ENCODE results near the gene TUBB4B.
A peak's percentile ranks its signal among the peaks of the same experiment; 100 is the strongest.

TUBB4B gene

DNA sequence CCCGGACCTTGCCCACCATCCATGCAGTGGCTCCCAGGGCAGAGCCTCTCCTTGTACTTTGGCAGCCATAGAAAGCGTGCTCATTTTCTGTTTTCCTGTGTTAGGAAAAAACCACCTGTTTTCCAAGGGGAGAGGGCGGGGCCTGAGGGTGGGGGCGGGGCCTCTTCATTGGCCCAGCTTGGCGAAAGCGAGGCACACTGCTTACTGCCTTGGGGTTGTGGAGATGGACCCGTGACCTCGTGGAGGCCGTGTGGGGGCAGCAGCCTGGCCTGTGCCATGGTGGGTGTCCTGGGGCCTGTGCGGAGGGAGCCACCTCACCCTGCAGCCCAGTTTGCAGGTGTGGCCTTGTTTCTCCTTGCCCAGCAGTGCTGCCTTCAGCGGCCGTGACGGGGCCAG is 32.0 kb downstream of the TUBB4B start:
- DNase-seq: peak; percentile 25

DNA sequence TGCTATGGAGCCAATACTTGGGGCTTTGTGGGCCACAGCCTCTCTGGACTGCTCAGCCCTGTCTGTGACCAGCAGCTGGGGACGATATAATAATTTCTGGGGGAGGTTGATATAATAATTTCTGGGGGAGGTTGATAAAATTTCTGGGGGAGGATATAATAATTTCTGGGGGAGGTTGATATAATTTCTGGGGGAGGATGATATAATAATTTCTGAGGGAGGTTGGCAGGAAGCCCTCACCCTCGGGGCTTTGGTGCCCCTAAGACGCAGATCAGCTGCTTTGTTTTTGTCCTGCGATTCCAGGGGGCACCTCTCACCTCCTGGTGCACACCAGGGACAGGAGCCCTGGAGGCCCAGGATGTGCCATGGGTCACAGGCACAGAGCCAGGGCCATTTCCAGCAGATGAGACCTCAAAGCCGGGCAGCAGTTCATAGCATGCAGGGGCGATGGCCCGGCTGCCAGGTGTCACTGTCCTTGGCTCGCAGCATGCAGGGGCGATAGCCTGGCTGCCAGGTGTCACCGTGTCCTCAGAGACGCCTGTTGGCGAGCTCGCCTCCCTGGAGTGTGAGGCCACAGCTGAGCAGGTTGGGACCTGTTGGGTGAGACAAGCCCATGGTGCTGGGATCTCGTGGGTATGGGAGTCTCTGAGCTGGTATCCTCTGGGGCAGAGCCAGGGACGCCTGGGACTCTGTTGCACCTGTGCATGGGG is 32.7 kb downstream of the TUBB4B start:
- DNase-seq: peak; percentile 74

DNA sequence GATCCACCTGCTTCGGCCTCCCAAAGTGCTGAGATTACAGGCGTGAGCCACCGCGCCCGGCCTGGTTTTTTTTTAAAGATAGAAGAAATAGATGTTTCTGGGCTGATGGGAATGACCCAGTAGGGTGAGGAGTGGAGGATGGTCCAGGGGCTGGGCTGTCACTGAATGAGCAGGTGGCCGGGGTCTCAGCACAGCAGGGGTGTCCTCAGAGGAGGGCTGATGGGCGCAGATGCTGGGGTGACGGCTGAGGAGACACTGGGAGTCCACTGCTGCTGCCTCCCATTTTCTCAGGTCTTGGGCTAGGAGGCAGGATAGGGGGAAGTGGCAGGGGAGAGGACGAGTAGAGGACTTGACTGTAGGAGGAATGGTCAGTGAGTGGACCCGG is 34.1 kb downstream of the TUBB4B start:
- no peak for DNase-seq

DNA sequence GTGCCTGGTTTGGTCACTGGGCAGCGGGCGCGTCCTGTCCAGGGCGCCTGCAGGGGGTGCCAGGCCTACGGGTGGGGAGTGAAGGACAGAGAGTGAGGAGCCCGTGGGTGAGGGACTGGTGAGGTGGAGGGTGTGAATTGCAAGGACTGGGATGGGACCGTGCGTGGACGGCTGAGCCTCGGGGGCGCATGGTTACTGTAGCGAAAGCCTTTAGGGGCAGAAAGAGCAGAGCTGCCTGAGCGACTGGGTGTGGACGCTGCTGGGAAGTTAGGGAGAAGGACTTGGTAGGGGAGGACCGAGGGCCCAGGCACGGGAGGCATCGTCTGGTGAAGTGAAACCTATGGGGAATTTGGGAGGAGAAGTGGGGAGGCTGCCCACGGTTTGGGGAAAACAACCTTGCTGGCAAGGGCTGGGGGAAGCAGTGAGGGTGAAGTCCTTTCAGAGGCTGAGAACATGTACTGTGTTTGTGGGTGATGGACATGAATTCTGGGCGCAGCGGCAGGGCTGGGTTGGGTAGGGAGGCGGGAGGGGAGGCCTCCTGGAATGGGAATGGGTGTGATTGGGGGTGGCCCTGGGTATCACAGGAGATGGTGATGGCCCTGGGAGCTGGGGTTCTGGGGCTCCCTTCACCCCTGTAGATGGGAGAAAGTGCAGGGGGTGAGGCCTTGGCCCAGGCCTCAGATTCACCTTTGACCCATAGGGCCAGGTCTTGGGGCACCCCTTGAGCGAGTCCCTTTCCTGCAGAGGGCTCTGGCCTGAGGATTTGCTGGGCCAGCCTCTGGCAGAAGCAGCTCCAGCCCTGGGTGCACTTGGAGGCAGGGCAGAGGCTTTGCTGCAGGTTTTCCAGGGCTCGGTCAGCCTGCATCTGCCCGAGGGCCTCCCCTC is 34.7 kb downstream of the TUBB4B start:
- no peak for DNase-seq

DNA sequence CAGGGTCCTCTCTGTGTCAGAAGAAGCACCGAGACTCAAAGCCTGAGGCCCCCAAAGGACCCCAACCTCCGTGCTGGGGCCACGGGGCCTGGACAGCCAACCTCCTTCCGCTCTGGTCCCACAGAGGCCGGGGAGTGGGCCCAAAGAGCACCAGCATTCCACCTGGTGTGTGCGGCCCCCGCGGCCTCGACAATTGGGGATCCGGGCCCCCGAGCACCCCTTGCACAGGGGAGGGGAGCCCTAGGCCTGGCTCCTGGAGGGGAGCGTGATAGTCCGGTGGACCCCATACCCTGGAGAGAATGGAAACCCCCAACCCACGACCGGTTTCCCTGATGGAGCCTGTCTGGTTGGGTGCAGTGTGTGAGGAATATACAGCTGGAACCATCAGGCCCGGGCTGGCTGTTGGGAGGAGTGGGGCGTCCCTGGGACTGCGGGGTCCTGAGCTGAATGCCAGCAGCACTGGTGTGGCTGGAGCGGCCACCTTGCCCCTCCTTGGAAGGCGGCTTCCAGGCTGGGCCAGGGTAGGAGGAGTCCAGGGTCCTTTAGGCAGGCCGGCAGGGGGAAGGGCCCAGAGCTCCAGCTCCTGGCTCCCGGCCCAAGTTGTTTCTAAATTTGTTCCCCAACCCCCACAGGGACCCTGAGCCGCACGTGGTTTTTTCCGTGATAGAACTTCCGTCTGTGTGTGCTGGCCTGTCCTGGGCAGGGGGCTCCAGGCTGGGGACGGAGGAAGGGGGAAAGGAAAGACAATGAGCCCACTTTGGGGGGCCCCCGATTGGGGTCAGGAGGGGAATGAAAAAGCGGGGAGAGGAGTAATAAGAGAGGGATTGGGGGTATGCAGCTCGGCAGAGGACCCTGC is 35.6 kb downstream of the TUBB4B start:
- DNase-seq: no peak

DNA sequence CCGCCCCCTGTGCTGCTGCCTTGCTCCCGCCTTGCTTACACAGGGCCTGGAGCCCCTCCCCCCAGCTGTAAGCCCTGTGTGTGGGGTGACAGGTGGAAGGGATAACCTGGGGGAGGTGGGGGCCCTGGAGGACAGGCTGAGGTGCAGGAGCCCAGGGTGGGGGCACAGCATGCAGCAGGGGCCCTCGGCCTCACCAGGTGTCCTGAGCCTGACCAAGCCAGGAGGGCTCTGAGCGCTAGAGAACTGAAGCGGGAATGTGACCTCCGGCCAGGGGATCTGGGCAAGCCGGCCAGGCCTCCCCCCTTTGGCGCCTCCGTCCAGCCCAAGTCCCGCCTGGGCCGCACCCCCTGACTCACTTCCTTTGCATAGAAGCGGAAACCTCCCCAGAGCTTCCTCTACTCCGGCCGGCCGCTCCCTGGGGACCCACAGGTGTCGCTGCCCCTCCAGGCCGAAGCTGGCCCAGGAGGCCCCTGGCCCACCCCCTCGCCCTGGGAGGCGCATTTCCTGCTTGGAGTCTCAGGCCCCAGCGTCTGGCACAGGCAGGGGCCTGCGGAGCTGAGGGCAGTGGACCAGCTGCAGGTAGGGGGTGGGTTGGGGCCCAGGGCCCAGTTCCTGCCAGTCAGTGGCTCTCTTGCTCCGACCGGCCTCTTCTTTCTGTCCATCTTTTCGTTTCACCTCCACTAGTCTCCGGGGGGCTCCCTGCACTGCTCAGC is 36.4 kb downstream of the TUBB4B start, which contains the start of gene TOR4A:
Gene TOR4A, plus strand, starts transcription at position 398 of the 713 bp plus-strand sequence. CDS start 964 bp downstream, outside the sequence.
- no peak for DNase-seq

DNA sequence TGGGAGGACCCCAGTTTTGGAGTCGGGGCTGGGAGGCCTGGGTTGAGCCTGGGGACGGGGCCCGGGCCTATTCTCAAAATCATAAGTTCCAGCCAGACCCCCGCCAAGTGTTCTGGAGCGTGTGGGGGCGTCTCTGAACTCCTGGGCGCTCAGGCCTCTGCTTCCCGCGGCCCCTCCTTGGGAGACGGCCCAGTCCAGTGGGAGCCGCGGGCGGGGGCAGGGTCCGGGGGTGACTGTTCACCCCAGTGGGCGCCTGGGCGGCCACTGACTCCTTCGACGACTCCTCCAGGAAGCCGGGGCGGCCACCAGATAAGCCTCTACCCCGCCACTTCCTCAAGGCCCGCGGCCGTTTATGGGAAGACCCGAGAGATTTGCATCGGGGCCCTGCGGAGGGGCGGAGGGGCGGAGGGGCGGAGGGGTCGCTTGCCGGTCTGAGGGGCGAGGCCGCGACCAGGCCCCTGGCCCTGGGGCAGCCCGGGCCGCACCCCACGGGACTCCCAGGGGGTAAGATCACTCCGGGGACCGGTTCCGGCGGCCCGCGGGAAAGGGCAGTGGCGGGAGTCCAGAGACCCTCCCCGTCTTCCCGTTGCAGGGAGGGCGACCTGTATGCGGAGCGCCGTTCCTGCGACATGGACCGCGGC is 37.1 kb downstream of the TUBB4B start:
- DNase-seq: no peak

DNA sequence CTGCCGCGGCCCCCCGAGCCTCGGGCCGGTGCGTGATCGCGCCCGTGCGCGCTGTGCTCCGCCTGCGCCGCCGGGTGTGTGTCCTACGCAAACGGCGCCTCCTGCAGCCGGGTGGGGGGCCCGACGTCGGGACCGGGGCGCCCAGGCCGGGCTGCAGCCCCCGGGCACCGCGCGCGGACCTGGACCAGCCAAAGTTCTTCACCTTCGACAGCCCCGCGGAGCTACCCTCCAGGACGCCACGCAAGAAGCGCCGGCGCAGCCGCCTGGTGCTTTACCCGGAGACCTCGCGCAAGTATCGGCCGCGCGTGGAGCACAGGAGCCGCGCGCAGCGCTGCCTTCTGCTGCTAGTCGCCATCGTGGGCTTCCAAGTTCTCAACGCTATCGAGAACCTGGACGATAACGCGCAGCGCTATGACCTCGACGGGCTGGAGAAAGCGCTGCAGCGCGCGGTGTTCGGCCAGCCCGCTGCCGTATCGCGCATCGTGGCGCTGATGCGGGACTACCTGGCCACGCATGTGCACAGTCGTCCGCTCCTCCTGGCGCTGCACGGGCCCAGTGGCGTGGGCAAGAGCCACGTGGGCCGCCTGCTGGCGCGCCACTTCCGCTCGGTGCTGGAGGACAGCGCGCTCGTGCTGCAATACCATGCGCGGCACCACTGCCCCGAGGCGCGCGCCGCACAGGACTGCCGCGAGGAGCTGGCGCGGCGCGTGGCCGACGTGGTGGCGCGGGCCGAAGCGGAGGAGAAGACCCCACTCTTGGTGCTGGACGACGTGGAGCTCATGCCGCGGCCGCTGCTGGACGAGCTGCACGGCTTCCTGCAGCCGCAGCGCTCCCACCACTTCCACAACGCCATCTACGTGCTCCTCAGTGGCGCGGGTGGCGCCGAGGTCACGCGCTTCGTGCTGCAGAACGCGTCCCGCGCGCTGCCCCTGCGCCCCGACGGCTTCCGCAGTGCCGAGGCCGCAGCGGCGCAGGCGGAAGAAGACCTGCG is 37.9 kb downstream of the TUBB4B start:
- no peak for DNase-seq

DNA sequence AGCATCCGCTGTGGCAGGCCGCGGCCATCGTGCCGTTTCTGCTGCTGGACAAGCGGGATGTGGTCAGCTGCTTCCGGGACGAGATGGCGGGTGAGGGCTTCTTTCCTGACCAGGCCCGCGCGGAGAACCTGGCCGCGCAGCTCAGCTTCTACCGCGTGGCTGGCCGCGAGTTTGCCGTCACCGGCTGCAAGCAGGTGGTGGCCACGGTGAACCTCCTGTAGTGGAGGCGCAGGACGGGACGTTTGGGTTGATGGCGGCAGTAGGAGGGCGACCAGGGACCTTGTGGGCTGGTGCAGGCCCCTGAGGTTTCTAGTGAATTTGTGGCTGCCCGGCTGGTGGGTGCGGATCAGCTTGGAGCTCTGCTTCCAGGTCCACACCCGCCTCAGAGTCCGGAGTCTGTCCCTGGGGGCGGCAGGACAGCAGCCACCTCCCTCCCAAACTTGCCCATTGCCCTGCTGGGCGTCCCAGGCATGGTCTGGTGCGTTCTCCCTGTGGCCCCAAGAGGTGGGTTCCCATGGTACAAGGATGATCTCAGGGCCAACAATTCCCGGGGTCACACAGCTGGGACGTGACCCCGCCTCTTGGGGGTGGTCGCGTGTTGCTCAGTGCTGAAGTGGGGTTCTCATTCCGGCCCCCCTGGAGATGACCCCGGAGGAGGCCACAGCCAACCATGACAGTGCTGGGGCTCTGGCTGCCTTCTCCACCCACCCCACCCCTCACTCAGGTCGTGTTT is 38.8 kb downstream of the TUBB4B start:
- no peak for DNase-seq

DNA sequence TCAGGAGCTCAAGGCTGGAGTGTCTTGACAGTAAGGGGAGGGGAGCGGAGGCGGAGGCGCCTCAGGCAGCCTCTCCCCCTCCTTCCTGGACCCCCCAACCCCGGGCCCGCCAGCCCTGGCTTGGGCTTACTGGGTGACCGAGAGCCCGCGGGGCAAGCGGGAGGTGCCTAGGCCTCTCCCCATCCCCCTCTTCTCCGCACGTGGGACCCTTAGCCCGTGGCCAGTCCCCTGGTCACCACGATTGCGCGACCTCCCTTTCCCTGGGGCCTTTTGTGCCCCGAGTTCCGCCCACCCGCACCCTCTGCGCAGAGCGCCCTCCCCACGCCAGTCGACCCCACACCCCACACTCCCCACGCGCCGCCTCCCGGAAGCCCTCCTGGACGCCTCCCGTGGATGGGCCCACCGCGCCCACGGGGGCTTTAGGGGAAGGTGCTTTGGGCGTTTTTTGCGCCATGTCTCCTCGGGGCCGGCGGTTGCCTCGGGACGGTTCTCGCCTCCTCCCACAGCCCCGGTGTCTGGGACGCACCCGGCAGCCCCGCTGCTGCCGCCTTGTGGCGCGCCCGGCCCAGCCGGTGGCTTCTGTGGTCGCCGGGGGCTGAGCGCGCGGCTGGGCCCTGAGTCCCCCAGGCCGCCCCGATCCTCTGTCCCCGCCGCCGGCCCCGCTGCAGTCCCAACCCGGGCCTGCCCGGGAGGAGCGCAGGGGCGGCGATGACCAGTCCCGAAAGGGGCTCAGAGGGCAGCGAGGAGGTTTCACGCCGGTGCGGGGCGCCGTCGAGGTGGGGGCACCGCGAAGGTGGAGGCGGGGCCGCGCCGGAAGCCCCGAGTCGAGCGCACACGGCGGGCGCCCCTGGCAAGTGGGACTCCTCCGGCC is 39.6 kb downstream of the TUBB4B start:
- no peak for DNase-seq

DNA sequence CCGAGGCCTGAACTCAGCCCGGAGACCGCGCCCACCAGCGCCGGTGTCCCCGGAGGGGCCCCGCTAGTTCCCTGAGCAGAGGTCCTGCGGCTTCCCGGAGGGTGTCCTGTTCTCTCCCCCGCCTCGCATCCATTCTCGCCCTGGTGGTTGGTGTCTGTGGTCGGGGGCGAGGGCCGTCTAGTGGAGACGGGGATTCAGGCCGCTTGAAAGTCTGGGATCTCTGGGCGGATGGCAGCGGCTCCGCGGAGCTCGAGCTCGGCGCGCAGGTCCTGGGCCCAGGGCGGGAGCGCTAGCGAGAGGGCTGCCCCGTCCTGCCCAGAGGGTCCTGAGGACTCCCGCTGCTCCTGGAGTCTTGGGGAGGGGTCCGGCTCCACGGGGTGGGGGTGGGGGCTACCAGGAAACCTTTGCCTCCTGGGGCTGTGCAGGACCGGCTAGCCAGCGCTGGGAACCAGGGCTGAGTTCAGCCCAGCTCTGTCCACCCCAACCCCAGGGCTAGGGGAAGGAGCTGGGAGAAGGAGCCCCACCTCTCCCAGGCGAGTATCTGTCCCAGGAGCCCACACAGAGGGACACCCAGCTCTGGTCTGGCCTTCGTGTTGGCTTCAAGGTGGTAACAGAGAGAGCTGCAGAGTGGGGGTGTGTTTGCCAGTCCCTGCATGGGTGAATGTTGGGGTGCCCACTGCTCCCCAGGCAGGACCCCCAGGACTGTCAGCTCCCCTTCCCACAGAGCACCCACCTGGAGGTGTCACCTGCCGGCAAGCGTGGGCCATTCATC is 40.4 kb downstream of the TUBB4B start:
- no peak for DNase-seq

DNA sequence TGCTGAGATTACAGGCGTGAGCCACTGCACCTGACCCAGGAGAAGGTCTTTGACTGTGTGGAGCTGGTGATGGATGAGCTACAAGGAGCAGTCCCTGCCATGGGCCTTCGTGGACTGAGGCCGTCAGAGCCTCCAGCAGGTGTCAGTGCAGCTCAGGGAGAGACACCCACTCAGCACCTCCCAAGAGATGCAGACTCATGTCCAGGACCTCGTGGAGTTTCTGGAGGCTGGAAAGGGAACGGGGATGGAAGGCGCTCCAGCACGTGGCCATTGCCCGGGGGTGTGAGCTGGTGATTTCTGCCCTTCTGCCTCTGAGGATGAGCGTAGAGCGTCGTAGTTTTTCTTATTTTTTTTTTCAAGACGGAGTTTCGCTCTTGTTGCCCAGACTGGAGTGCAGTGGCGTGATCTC is 45.9 kb downstream of the TUBB4B start:
- peak; percentile 69 for DNase-seq

DNA sequence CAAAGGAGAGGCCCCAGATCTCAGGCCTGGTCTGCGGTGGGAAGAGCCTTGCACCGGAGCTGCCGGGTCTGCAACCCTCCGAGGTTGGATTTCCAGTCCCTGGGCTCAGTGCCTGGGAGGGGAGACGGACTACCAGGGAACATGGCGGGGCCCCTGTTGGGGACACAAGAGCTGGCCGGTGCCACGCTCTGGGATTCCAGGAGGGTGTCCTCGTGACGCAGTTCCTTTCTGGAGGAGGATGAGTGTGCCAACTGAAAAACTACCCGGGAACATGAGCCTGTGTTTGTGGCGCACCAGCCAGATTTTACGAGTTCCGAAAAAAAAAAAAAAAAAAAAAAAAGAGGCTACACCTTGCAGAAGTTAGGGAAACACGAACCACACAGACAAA is 52.0 kb downstream of the TUBB4B start:
- DNase-seq: no peak

Data from NCI-H146 (cell line).